Measurements from ENCODE around the gene NEK6. TPM values are rescaled to one million over a fixed set of nuclear protein-coding genes. Genes with fewer than 3 reads are reported as not detected.

NEK6 gene
- total and polyA plus RNA-seq, 2 of the 8 experiments (the other 6 are each of a cell fraction or from before 2014, with no cell fraction given), result 17.7 to 19.7 TPM

DNA sequence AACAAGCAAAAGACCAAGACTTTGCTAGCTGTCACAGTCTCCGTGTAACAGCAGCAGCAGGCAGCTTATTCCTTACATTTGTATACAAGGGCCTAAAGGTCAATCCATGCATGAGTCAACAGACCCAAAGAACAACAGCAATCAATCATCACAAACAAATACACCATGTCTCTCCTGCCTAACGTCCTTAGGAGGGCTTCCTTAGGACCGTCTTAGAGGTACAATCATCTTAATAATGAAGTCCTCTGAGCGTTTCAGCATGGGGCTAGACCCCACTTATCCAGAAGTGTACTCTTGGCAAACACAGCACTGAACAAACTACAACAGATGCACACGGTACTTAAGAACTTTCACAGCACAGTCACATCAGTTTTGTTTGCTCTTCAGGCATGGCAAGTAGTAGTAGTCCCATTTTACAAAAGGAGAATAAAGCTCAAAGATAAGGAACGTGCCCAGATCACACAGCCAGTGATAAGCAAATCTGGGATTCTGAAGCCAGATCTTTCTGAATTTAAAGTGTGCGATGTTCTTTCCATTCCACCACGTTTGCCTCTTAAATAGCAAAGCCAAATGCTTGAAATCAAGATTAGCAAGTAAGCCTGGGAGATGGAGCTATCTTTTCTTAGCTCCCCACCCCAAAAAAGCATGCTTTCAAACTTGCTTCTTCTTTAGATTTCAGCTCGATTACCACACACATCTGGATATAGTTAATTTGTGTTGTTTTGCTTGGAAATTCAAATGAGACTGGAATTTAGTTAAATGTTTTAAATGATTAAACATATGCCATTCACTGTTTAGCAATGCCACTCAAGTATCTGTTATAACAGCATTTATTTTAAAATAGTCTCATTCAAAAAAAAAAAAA, 133.3 kb downstream of the NEK6 start (continued):
- TF ChIP-seq SIX5 (IDR thresholded peaks at IDR 0.05; ENCODE audit: low read depth, low read length) (no peak), SP4 (IDR thresholded peaks at IDR 0.05; ENCODE audit: low read length) (no peak), JUND (IDR thresholded peaks at IDR 0.05; ENCODE audit: low read length) (no peak), KDM5A (IDR thresholded peaks at IDR 0.05; ENCODE audit: low read length) (no peak)
- TF ChIP-seq, protein P1, sequence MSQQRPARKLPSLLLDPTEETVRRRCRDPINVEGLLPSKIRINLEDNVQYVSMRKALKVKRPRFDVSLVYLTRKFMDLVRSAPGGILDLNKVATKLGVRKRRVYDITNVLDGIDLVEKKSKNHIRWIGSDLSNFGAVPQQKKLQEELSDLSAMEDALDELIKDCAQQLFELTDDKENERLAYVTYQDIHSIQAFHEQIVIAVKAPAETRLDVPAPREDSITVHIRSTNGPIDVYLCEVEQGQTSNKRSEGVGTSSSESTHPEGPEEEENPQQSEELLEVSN (IDR thresholded peaks at IDR 0.05), result no peak
- TF ChIP-seq, protein P2, sequence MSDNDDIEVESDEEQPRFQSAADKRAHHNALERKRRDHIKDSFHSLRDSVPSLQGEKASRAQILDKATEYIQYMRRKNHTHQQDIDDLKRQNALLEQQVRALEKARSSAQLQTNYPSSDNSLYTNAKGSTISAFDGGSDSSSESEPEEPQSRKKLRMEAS (IDR thresholded peaks at IDR 0.05), result no peak
- TF ChIP-seq, protein P3, sequence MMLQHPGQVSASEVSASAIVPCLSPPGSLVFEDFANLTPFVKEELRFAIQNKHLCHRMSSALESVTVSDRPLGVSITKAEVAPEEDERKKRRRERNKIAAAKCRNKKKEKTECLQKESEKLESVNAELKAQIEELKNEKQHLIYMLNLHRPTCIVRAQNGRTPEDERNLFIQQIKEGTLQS (IDR thresholded peaks at IDR 0.05; ENCODE audit: insufficient read depth, low read depth, low read length), result no peak

All from H1 (cell line).